Measurements from ENCODE around the gene FOXN3.
A peak's percentile ranks its signal among the peaks of the same experiment; 100 is the strongest.

Gene FOXN3

GRCh38 chr14:89408907-89409700, 7.9 kb downstream of the FOXN3 start:
- no peak for DNase-seq

- DNase-seq: no peak
Observed at GRCh38 chr14:89407856-89408255, 9.2 kb downstream of the FOXN3 start.

DNA sequence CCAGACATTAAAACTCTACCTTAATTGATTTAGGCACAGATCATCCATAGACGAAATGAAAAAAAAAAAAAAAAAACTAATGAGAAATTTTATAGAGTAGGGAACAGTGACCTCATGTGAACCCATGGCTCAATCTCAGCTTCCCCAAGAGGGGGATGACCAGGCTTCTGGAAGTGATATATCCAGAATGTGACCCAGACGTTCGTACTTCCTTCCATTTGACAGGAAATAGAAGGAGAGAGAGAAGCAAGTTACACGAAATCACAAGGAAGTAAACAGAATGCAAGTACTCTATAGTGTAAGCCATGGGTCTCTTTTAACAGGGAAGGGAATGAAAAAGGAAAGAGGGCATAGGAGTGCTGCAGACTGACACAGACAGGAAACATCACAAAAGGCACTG, 10.1 kb downstream of the FOXN3 start:
- DNase-seq: no peak

DNA sequence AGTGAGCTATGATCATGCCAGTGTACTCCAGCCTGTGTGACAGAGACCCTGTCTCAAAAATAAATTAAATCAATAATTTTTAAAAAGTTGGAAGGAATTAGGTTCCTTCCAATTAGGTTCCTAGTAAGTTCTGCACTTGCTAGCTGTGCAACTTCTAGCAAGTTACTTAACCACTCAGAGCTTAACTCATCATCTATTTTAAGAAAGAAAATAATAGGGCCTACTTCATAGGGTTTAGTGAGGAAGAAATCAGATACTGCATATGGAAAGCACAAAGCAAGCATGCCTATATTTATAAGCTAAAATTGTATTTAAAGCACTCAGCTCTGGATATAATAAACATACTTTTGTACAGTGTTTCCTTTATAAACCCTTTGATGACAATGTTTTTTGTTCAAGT, 10.7 kb downstream of the FOXN3 start:
- no peak for DNase-seq

DNA sequence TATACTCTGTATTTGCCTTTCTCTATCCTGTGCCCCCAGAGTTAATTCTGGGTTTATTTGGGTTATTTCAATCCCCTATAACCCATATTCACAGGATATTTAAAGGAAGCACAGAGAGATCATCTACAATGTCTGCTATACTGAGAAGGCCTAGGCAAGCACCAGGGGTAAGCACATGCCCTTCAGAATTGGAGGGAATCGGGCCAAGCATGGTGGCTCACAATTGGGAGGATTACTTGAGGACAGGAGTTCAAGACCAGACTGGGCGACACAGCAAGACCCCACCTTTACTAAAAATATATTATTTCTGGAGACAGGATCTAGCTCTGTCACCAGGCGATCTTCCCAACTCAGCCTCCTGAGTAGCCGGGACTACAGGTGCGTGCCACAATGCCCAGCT, 11.3 kb downstream of the FOXN3 start:
- DNase-seq: no peak

GRCh38 chr14:89402363-89402762, 14.7 kb downstream of the FOXN3 start:
- DNase-seq: no peak

DNA sequence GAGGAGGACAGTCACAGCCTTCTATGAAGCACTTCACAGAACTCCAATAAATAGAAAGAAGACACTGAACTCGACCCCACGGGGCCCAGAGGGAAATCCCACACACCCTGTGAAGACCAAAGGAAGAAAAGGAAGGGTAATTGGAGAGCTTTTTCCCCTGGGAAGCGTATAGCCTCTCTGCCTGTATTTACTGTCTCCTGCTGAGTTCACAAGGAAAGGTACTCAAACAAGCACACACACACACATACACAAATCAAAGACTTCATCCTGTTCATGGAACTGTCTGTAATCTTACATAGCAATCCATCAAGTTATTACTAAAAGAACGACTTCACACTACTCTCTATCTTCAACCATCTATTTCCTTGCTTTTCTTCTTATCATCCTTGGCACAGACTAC, 15.3 kb downstream of the FOXN3 start:
- DNase-seq: no peak

DNA sequence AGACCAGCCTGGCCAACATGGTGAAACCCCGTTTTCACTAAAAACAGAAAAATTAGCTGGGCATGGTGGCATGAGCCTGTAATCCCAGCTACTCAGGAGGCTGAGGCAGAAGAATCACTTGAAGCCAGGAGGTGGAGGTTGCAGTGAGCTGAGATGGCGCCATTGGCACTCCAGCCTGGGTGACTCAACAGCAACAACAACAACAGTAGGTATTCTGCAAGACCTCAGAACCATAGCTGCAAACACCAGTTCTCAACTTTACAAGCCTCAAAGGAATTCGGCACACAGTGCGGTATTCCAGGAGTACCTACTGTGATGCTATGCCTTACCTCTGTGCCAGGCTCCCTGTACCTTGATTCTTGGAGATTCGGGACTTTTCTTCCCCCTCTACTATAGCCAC, 15.8 kb downstream of the FOXN3 start:
- DNase-seq: no peak

- no peak for DNase-seq
Observed at GRCh38 chr14:89400529-89400928, 16.5 kb downstream of the FOXN3 start.

DNA sequence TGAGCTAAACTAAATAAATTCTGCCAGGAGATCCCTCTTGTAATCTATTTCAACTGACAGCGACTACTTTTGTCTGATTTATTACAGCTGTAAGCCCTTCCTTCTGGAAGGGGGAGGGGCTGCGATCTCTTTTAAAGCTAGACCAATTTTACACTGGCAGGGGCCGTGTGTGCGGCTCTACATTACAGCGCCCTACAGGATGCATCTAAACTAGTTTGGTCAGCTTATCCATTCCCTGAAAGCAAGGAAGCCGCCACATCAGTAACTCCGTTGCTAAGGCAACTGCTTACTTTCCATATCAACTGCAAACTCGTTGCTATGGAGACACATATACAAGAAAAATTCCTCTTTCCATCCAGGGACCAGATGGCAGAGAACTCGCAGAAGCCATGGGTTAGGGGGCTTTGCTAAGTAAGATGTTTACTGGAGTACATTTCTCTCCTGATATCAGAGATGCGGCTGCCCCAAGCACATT, 17.4 kb downstream of the FOXN3 start:
- DNase-seq: peak; percentile 93

- DNase-seq: no peak
Observed at GRCh38 chr14:89399157-89399556, 17.9 kb downstream of the FOXN3 start.

- no peak for DNase-seq
Observed at GRCh38 chr14:89397569-89398230, 19.3 kb downstream of the FOXN3 start.

- DNase-seq: no peak
Observed at GRCh38 chr14:89394972-89395371, 22.1 kb downstream of the FOXN3 start.

GRCh38 chr14:89393222-89393745, 23.7 kb downstream of the FOXN3 start:
- no peak for DNase-seq

- no peak for DNase-seq
Observed at GRCh38 chr14:89392181-89392580, 24.9 kb downstream of the FOXN3 start.

DNA sequence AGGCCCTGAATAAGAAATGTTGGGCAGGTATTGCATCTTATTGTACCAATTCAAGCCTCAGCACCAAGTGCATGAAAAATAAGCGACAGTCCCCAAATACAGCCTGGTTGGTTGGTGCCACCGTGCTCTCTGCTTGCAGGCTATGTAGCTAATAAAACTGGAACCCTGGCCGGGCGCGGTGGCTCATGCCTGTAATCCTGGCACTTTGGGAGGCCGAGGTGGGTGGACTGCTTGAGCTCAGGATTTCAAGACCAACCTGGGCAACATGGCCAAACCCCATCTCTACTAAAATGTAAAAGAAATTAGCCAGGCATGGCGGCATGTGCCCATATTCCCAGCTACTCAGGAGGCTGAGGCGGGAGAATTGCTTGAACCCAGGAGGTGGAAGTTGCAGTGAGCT, 25.5 kb downstream of the FOXN3 start:
- no peak for DNase-seq

DNA sequence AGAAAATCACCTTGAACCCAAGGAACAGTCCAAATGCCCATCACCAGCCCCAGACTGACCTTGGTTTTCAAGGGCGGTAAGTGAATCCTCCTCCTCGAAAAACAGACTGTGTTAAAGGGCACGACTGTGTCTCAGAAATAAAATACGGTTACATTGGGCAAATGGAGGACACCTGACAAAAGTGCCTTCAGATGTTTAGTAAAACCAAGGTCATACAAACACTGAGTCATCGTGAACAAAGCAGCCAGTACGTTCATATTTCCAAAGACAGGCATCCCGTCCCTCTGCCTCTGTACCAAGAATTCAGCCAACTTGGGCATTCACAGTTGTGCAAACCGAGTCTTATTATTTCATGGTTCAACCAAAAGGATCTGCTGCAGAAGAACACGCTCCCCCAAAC, 25.9 kb downstream of the FOXN3 start:
- DNase-seq: no peak

DNA sequence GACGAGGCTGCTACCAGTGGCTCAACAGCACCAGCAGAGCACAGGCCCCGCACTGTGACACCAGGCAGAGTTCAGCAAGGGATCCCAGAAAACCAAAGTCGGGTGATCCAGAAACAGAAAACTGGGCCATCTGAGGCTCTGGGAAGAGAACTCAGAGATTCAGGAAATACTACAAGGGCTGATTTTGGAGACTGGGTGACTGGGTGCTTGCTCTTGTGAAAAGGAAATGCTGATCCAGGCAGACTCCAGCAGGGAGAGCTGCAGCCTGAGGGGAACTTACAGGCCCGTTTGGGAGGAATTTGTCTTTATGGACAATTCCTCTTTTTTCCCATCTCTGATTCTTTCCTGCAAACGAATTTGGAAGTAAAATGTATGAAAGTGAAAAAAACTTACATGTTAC, 28.2 kb downstream of the FOXN3 start:
- peak; percentile 42 for DNase-seq

DNA sequence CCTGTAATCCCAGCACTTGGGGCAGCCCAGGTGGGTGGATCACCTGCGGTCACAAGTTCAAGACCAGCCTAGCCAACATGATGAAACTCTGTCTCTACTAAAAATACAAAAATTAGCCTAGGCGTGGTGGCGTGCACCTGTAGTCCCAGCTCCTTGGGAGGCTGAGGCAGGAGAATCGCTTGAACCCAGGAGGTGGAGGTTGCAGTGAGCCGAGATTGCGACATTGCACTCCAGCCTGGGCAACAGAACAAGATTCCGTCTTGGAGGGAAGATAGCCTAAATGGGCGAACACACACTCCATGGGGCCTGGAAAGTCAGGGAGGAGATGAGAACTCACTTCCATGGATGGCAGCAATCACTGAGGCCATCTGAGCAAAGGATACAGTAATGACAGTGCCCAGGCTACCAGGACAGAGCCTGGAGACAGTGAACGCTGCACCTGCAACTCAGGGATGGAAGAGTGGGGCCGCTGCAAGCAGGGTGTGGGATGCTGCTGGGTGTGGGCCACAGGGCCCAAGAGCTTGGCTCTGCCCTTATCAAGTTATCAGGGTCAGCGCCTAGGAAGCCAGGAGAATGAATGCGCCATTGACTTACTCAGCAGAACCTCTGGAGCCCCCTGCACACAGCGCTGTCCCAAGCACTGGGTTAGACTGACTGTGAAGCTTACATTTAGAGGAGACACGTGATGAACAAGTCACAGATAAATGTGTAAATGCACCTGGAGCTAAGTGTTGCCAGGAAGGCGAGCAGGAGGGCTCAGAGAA, 28.9 kb downstream of the FOXN3 start:
- DNase-seq: no peak

- peak; percentile 98 for DNase-seq
Observed at GRCh38 chr14:89386212-89386886, 30.7 kb downstream of the FOXN3 start.

DNA sequence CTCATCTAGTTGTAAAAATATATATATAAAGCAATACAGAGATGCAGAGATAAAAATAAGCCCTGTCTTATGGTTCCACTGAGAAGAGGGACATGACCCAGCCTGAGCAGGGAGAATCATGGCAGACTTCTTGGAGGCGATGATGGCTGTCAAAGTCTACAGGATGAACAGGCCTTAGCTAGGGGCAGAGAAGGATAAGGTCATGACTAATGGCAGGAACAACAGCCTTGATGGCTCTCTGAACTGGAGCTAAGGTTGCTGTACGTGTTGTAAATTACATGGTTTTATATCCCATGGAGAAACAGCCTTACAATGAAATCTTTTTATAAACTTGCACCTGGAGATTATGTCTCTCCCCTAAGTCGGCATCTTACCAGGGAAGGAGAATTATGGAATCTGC, 32.4 kb downstream of the FOXN3 start:
- no peak for DNase-seq

GRCh38 chr14:89384023-89384422, 33.0 kb downstream of the FOXN3 start:
- peak; percentile 57 for DNase-seq
